Urothelium cell line (cell line): Measurements from ENCODE around the gene CYB561D2.
A peak's percentile ranks its signal among the peaks of the same experiment; 100 is the strongest.
"Not testable (repeated sequence)": the region's sequence is repeated elsewhere in the genome, so short reads cannot be mapped to it uniquely, and the experiment has no call there.

Source experiments
- DNase-seq: peaks from one replicate; pipeline ENCODE4 v3.0.0; 2011; ENCODE audit warnings: low spot score, mixed read lengths
- FAIRE-seq: peaks from 2 replicates; lab custom pipeline; 2011; peaks lifted over from hg19 to GRCh38; lab: Jason Lieb, UNC

Gene CYB561D2, protein sequence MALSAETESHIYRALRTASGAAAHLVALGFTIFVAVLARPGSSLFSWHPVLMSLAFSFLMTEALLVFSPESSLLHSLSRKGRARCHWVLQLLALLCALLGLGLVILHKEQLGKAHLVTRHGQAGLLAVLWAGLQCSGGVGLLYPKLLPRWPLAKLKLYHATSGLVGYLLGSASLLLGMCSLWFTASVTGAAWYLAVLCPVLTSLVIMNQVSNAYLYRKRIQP

DNA sequence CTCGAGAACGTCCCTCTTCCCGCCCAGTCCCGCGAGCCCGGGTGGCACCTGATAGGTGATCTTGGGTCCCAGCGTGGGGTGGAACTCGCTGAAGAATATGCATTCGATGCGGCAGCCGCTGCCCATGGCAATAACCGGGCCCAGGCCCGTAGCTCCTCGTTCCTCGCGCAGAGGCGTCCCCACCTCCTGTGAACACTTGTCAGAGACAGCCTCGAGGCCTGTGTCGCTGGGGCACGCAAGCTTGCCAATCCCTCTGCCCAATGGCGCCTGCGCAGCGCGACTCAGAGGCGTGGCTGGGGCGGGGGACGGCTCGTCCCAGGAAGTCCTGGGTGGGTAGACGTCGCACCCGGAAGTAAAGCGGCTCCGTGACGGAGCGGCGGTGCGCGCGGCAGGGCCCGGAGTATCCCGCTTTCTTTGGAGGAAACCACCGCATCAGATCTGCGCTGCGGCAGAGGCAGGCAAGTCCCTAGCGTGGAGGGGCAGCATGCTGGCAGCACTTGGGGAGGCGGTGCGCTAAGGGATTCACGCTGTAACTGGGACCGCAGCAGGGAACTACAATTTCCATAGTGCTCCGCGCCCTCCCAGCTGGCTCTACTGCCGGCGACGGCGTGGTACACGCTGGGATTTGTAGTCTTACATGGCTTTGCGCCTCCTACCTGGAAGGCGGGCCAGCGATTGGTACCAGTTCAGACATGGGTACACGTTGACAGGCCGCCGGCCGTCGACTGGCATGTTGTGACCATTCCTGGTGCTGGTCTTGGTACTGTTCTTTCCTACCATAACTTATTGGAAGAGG is at the start of gene CYB561D2, which contains the start of gene NPRL2:
CYB561D2 (plus strand) TSS at position 336 of the 796 bp plus-strand sequence. CDS start 572 bp downstream, outside the sequence.
NPRL2 (minus strand) TSS at position 249 of the 796 bp plus-strand sequence; CDS start at position 126, 123 bp downstream.
- FAIRE-seq: peak; percentile 97

GRCh38 chr3:50302095-50303012 is 48.3 kb upstream of the CYB561D2 start:
- DNase-seq (no peak), FAIRE-seq (no peak)

More for the DNA sequence above, at the start of gene CYB561D2, which contains the start of gene NPRL2:
- peak; percentile 98 for DNase-seq

DNA sequence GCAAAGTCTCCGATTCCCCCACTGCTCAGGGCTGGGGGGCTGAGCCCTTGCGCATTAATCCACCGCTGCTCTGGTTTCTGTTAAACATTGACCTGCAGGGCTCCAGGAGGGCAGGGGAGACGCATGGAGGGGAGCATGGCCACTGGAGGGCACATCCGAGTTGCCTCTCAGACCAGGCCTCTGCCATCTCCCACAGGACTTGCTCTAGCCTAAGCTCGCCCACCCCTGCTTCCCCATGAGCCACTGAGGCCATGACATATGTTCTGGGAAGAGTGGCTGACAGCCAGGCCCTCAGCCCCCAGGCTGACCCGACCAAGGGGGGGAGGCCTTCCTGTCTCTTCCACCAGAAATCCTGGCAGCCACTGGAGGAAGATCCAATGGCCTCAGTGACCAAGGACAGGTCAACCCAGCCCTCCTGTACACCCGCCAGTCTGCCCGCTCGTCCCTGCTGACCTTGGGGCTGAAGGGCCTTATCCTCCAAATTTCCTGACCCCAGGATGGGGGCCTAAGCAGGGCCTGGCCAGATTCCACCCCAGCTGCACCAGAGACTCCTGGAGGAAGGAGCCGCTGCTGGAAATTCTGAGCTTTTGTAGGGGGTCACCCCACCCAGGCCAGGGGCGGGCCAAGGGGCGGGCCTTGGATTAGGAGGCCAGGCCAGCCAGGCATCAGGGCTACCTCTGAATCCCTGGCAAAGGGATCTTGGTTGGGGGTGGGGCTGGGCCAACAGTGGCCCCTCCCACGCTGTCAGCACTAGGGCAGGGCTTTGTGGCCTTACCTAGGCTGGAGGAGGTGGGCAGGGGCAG is 47.4 kb upstream of the CYB561D2 start, which contains the start of gene HYAL1:
HYAL1 (minus strand) TSS at position 562 of the 803 bp plus-strand sequence. CDS start 618 bp downstream, outside the sequence.
- no peak for DNase-seq

DNA sequence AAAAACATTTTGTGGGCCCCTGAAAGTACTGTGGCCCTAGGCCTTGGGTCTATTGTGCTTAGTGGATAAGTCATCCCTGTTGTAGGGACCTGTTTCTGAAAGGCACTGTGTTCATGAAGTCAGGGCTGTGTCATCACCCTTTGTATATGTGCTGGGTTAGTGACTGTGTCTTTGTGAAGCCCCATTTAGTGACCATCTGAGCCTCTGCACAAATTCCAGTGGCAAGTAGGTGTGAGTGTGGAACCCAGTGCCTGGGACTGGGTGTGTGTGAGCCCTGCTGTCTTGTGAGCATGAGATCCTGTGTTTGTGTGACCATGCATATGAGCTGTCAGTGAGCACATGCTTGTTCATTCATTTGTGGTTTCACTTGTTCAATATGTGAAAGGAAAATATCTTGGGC is 46.1 kb upstream of the CYB561D2 start:
- DNase-seq: no peak
- FAIRE-seq: no peak

More for the DNA sequence above, 47.4 kb upstream of the CYB561D2 start, which contains the start of gene HYAL1:
- no peak for FAIRE-seq

- not testable (repeated sequence) for FAIRE-seq, DNase-seq
These were observed 38.6 kb upstream of the CYB561D2 start for GRCh38 chr3:50312041-50312440.

DNA sequence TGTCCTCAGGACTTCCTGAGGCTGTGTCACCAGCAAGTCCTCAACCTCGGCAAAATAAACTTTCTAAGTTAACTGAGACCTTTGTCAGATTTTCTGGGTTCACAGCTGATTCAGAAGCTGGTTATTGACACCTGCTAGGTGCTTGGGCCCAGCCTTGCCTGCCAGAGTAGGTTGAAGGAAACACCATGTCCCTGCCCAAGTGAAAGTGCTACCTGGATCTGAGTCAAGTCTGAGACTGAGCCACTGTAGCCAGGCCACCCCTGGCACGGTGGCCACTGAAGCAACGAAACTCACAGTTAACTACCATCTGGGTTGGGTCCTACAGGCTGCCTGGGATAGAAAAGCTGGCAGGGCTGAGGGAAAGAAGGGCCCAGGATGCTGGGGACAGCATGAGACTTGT is 36.3 kb upstream of the CYB561D2 start:
- no peak for DNase-seq
- no peak for FAIRE-seq

- FAIRE-seq: no peak
These were observed 35.8 kb upstream of the CYB561D2 start for GRCh38 chr3:50314816-50315215.

DNA sequence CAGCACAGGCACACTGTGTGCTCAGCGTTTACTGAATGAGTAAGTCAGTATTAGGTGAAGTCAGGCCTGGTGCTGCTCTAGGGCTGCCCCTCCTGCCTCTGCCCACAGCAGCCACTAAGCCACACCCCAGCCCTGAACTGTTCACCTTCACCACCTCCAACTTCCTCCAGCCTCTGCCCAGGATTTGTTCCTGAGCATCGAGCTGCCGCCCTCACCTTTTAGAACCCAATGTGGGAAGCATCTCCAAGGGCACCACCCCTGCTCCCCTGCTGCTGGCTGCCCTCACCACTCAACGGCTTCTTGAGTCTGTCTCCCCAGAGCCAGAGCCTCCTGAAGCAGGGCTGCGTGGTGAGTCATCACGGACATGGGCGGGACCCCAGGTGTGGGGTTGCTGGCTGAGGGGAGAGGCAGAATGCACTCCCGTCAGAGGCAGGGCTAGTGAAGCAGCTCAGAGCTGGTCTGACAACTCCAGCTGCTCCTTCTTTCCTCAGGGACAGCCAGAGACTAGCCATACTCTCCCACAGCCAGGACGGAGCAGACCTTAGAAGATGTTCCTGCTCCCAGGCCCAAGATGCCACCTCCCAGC is 33.9 kb upstream of the CYB561D2 start:
- FAIRE-seq: peak; percentile 94
- DNase-seq: peak; percentile 90

More at GRCh38 chr3:50314816-50315215, 35.8 kb upstream of the CYB561D2 start:
- no peak for DNase-seq

GRCh38 chr3:50317300-50317699 is 33.4 kb upstream of the CYB561D2 start:
- no peak for FAIRE-seq
- no peak for DNase-seq

DNA sequence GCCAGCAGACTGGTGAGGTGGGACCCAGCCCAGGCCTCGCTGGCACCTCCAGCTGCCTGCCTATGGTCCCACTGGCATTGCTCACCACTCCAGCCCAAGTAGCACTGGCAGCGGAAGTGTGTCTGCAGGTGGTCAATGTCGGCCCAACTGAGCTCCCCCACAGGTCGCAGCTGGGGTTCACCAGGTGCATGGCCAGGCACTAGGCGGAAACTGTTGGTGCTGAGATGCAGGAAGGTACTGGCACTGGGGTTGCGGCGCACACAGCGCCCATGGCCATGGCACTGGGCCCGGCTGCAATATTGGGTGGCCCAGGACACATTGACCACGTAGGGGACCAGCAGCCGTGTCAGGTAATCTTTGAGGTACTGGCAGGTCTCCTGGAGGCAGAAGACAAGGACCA is 32.5 kb upstream of the CYB561D2 start:
- FAIRE-seq (no peak), DNase-seq (no peak)

DNA sequence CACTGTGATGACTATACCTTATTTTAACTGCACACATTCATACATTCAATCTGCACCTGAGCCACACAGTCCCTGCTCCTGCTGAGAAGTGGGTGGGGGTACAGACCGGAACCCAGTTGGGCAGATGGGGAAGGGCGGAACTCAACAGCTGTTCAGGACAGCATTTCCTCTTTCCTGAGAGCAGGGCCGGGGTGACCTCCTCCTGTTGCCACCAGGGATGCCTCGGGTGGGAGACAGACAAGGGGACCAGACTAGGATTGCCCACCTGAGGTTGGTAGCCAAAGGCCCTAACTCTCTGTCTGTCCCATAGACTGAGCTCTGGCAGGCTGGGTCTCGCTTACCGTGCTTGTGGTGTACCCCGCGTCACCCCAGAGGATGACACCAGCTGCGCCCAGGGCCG is 32.0 kb upstream of the CYB561D2 start:
- FAIRE-seq (no peak), DNase-seq (no peak)

- DNase-seq (no peak), FAIRE-seq (no peak)
These were observed 31.3 kb upstream of the CYB561D2 start for GRCh38 chr3:50319181-50319893.

GRCh38 chr3:50319894-50320625 is 30.6 kb upstream of the CYB561D2 start:
- FAIRE-seq (peak; percentile 96), DNase-seq (no peak)

DNA sequence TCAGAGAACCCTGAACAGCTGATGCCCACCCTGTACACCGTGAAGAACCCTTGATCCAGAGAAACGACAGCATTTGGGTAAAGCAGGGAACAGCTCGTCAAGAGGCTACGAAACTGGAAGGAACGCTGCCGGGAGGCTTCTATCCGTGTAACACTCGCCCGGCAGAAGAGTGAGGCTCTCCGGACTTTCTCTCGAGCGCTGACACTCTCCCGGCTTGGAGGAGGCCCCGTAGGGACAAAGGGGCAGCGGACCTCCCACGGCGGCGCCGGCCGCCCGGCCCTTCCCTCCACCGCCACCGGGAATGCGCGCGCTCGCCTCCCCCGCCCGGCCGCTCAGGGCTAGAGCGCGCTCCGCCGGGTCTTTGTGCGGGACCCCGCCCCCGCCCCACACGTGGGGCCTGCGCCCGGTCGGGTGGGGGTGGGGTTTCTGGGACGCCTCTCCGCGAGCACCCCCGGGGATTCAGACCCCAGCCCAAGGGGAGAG is 29.8 kb upstream of the CYB561D2 start:
- FAIRE-seq (peak; percentile 46), DNase-seq (peak; percentile 85)

- peak; percentile 93 for FAIRE-seq
- DNase-seq: peak; percentile 94
These were observed 29.1 kb upstream of the CYB561D2 start for GRCh38 chr3:50321336-50322114.

DNA sequence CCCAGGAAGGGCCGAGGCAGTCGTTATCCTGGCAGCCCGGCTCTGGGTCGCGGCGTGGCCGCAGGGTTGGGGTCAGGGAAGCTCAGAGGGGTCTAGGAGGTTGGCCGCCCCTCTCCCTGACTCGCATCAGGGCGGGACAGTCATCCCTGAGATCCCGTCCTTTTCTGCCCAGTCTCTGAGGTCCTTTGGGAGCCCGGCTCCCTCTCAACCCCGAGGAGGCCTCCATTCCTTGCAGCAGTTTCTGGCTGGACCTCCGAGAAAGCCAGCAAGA is 28.6 kb upstream of the CYB561D2 start:
- DNase-seq (no peak), FAIRE-seq (no peak)

- DNase-seq: no peak
These were observed 28.1 kb upstream of the CYB561D2 start, which contains the start of gene HYAL2 for GRCh38 chr3:50322386-50323091. TSS of gene HYAL2 (minus strand) at chr3:50322745. CDS start at chr3:50320489, 2,256 bp downstream.

More at GRCh38 chr3:50322386-50323091, 28.1 kb upstream of the CYB561D2 start, which contains the start of gene HYAL2:
- FAIRE-seq: peak; percentile 9
